ENCODE measurements around the gene ARGFX.

- TF ChIP-seq CTCF (IDR thresholded peaks at IDR 0.05 in 2 of 3, conservative IDR thresholded peaks at IDR 0.05 in 1 of 3; ENCODE audit: control insufficient read depth in 2 of 3, extremely low read depth in 1 of 3, insufficient read depth in 1 of 3, low read depth in 3 of 3, low read length in 3 of 3) (no peak), TAF1 (IDR thresholded peaks at IDR 0.05; ENCODE audit: borderline replicate concordance, low read depth, low read length) (no peak), EZH2 (IDR thresholded peaks at IDR 0.05; ENCODE audit: borderline replicate concordance, control insufficient read depth, low read depth, low read length) (no peak), E4F1 (IDR thresholded peaks at IDR 0.05; ENCODE audit: borderline replicate concordance, partially characterized antibody) (no peak), SIX5 (IDR thresholded peaks at IDR 0.05; ENCODE audit: low read depth, low read length, severe bottlenecking) (no peak), ZBTB33 (IDR thresholded peaks at IDR 0.05) (no peak), GABPA (IDR thresholded peaks at IDR 0.05; ENCODE audit: low read depth) (no peak), POLR2A (IDR thresholded peaks at IDR 0.05; ENCODE audit: low read depth, low read length) (no peak), BHLHE40 (IDR thresholded peaks at IDR 0.05; ENCODE audit: borderline replicate concordance in 1 of 2, low read depth in 2 of 2, low read length in 1 of 2) (no peak), BMI1 (IDR thresholded peaks at IDR 0.05; ENCODE audit: borderline replicate concordance) (no peak), ASH2L (IDR thresholded peaks at IDR 0.05; ENCODE audit: borderline replicate concordance, low read depth) (no peak)
These were observed 24.8 kb upstream of the ARGFX start for GRCh38 chr3:121542924-121543323.

All from GM12878 (cell line).